ENCODE results near the gene NFIB. TPM values are rescaled to one million over a fixed set of nuclear protein-coding genes. Genes with fewer than 3 reads are reported as not detected.
A peak's percentile ranks its signal among the peaks of the same experiment; 100 is the strongest.

Gene NFIB
- polyA plus RNA-seq, 3 donors: not detected

DNA sequence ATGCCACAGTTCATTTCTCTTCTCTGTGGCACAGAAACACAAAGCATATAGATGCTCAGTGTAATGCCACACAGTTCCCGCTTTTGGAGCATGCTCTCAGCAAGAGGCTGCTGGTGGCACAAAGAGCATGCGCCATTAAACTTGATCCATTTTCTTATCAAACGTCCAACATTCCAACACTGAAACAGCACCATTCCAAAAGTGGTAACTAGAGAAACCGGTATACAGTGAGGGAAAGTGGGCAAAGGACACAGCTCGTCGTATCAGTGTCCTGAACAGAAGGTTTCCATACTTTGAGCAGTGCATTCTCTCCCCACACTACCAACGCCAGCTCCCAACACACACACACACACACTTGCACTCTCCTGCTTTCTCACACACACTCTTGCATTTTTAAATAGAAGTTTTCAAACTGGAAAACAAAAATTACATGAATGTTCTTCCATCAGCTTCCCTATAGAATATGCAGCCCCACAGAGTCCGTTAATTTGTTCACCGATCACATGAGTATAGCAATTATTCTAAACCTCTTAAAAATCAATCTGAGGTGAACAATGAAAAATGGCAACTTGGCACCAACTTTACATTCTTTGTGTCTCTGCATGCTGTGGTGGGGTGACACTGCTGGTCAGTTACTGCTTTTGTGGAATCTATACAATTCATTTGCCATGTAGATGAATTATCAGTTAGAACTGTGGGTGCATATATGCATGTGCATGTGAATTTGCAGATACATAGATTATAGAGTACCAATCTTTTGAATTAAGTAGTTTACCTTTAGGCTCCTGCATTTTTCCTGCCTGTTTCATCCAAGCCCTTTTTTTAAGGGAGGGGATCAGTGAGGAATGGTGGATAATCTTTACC, 5.7 kb downstream of the NFIB start:
- Histone ChIP-seq H2AFZ (ENCODE audit: insufficient read depth, low read depth, low read length, poor library complexity, severe bottlenecking) (no peak overlapping the region), H3K9me3 (replicated peaks in 1 of 2; ENCODE audit: control insufficient read depth in 1 of 2, insufficient read depth in 1 of 2, low read length in 2 of 2) (peaks cover 0 to 8% of the 10 kb centered on the region in 2 donors), H3K9ac (ENCODE audit: insufficient read depth, low read length, poor library complexity, severe bottlenecking) (no peak overlapping the region), H3K36me3 (replicated peaks in 1 of 2; ENCODE audit: control insufficient read depth in 1 of 2, insufficient read depth in 2 of 2, low read length in 2 of 2) (no peaks in the 10 kb centered on the region), H3K4me3 (replicated peaks in 1 of 3; ENCODE audit: low read depth in 2 of 3, low read length in 3 of 3) (no peak overlapping the region), H3K4me1 (ENCODE audit: control insufficient read depth in 1 of 2, insufficient read depth in 2 of 2, low read length in 2 of 2) (peaks cover 0 to under 1% of the 10 kb centered on the region in 2 donors), H3K27me3 (ENCODE audit: control insufficient read depth in 2 of 2, insufficient read depth in 2 of 2, low read length in 2 of 2) (peaks cover 41 to 67% of the 10 kb centered on the region in 2 donors), H3K4me2 (replicated peaks; ENCODE audit: extremely low read depth, low read length, poor library complexity, severe bottlenecking) (no peak overlapping the region), H3K27ac (ENCODE audit: low read depth in 1 of 2, low read length in 2 of 2) (no peak overlapping the region), H3K79me2 (ENCODE audit: insufficient read depth, low read length) (no peaks in the 10 kb centered on the region), H4K20me1 (ENCODE audit: insufficient read depth, low read length) (no peaks in the 10 kb centered on the region)
- TF ChIP-seq, protein P1, sequence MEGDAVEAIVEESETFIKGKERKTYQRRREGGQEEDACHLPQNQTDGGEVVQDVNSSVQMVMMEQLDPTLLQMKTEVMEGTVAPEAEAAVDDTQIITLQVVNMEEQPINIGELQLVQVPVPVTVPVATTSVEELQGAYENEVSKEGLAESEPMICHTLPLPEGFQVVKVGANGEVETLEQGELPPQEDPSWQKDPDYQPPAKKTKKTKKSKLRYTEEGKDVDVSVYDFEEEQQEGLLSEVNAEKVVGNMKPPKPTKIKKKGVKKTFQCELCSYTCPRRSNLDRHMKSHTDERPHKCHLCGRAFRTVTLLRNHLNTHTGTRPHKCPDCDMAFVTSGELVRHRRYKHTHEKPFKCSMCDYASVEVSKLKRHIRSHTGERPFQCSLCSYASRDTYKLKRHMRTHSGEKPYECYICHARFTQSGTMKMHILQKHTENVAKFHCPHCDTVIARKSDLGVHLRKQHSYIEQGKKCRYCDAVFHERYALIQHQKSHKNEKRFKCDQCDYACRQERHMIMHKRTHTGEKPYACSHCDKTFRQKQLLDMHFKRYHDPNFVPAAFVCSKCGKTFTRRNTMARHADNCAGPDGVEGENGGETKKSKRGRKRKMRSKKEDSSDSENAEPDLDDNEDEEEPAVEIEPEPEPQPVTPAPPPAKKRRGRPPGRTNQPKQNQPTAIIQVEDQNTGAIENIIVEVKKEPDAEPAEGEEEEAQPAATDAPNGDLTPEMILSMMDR (IDR thresholded peaks at IDR 0.05): no peak
- DNase-seq: no peak
- 90% methylated on average over 2 of the region's 9 CpGs for WGBS (ENCODE audit: insufficient coverage)
- intact Hi-C loops (cut with micrococcal nuclease): no loop called here
- Mint-ChIP-seq H3K27me3 (ENCODE audit: low read depth in 3 of 3) (peaks cover 21 to 53% (median 40%) of the 10 kb centered on the region in 3 donors), H3K27ac (no peak overlapping the region), H3K9me3 (peaks cover 0 to 10% (median 4%) of the 10 kb centered on the region in 7 donors), H3K4me3 (no peak overlapping the region), H3K4me1 (peaks cover 3% of the 10 kb centered on the region), H3K36me3 (peaks cover 0 to under 1% of the 10 kb centered on the region in 2 donors)

DNA sequence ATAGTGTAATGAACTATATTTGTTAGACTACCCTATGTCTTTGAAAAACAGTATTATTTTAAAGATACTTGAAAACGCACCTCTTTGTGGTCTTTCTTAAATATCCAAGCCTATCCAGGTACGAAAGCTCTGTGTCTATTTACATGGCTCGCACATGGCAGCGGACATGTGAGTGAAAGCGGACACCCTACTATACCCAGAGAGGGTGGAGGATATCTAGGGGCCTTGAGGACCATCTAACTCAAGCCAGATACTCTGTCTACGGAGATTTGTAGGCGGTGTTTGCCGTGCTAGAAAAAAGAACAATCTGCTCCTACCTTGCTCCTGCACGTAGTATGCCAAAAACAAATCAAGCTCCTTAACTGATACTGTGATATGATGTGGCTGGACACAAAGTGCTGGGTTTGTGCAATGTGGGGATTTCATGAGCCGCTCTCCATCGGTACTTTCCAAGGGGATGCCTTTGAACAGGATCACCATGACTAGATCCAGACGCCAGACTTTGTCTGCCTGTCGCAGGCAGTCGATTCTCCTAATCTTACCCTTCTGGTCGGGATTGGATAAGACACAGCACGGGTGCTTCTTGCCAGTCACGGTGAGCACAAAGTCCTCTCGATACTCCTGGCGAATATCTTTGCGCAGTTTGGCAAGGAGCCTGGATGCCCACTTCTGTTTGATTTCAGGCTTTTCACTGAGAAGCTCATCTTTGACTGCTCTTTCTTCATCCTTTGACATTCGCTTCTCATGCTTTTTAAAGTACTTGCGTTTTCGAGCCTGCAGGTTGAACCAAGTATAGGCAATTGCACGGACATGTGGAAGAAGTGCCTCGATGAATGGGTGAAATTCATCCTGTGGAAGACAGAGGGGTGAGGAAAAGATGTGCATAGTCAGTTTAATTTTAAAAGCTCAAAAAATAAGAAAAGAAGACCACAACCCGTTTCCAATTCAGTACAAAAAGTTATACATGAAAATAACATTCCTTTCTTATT, 7.0 kb downstream of the NFIB start:
- Histone ChIP-seq H3K79me2 (ENCODE audit: insufficient read depth, low read length) (no peaks in the 10 kb centered on the region), H3K27ac (ENCODE audit: low read depth in 1 of 2, low read length in 2 of 2) (no peak overlapping the region), H3K36me3 (replicated peaks in 1 of 2; ENCODE audit: control insufficient read depth in 1 of 2, insufficient read depth in 2 of 2, low read length in 2 of 2) (no peaks in the 10 kb centered on the region), H3K9ac (ENCODE audit: insufficient read depth, low read length, poor library complexity, severe bottlenecking) (no peak overlapping the region), H2AFZ (ENCODE audit: insufficient read depth, low read depth, low read length, poor library complexity, severe bottlenecking) (no peak overlapping the region), H3K4me1 (ENCODE audit: control insufficient read depth in 1 of 2, insufficient read depth in 2 of 2, low read length in 2 of 2) (no peaks in the 10 kb centered on the region), H4K20me1 (ENCODE audit: insufficient read depth, low read length) (no peaks in the 10 kb centered on the region), H3K4me3 (replicated peaks in 1 of 3; ENCODE audit: low read depth in 2 of 3, low read length in 3 of 3) (no peak overlapping the region), H3K4me2 (replicated peaks; ENCODE audit: extremely low read depth, low read length, poor library complexity, severe bottlenecking) (no peak overlapping the region), H3K9me3 (replicated peaks in 1 of 2; ENCODE audit: control insufficient read depth in 1 of 2, insufficient read depth in 1 of 2, low read length in 2 of 2) (no peaks in the 10 kb centered on the region), H3K27me3 (ENCODE audit: control insufficient read depth in 2 of 2, insufficient read depth in 2 of 2, low read length in 2 of 2) (peaks cover 34 to 56% of the 10 kb centered on the region in 2 donors)
- TF ChIP-seq, protein P1 (IDR thresholded peaks at IDR 0.05): no peak
- intact Hi-C loops (cut with micrococcal nuclease): no loop called here
- Mint-ChIP-seq H3K4me3 (peak overlapping the region in 1 of 2 donors; percentile 1), H3K9me3 (peaks cover 0 to 2% (median 0%) of the 10 kb centered on the region in 7 donors), H3K27me3 (ENCODE audit: low read depth in 3 of 3) (peaks cover 10 to 42% (median 28%) of the 10 kb centered on the region in 3 donors), H3K4me1 (no peaks in the 10 kb centered on the region), H3K36me3 (no peaks in the 10 kb centered on the region), H3K27ac (no peak overlapping the region)
- 94% methylated on average over 18 of the region's 26 CpGs for WGBS (ENCODE audit: insufficient coverage)
- DNase-seq: no peak

Measured in CD14-positive monocyte (primary cell).